Activated CD4-positive, alpha-beta T cell treated with anti-CD3 and anti-CD28 coated beads for 36 hours (primary cell): ENCODE data around the gene TSLP. TPM values are rescaled to one million over a fixed set of nuclear protein-coding genes. Genes with fewer than 3 reads are reported as not detected.
A peak's percentile ranks its signal among the peaks of the same experiment; 100 is the strongest.

ENCODE experiments used
- ATAC-seq: fragments of 200-7000 bp; cut with Tn5 transposase; one replicate; pipeline ENCODE4 v1.10.0; 2021; ENCODE audit warnings: mild to moderate bottlenecking, moderate library complexity
- CTCF ChIA-PET: fragments of 350-600 bp; sonication (Branson Sonifier 250); formaldehyde crosslinking; loops from one replicate; lab custom pipeline; 2021; ENCODE audit warnings: antibody characterized with exemption; lab: Charles Lee
- POLR2A ChIA-PET: fragments of 350-600 bp; sonication (Branson Sonifier 250); formaldehyde crosslinking; loops from one replicate; lab custom pipeline; 2021; ENCODE audit warnings: antibody characterized with exemption, inconsistent platforms; lab: Charles Lee
- DNase-seq: peaks from one replicate; pipeline ENCODE4 v3.0.0-alpha.2; 2020
- H3K27ac Mint-ChIP-seq: one replicate; pipeline ENCODE4 v1.8.0; 2021; ENCODE audit warnings: mixed read lengths
- H3K27me3 Mint-ChIP-seq: one replicate; pipeline ENCODE4 v1.8.0; 2021; ENCODE audit warnings: mixed read lengths
- H3K36me3 Mint-ChIP-seq: one replicate; pipeline ENCODE4 v1.8.0; 2021; ENCODE audit warnings: low read depth, mixed read lengths
- H3K4me1 Mint-ChIP-seq: one replicate; pipeline ENCODE4 v1.8.0; 2021; ENCODE audit warnings: mixed read lengths
- H3K4me3 Mint-ChIP-seq: one replicate; pipeline ENCODE4 v1.8.0; 2021; ENCODE audit warnings: mild to moderate bottlenecking, moderate library complexity, mixed read lengths
- H3K9me3 Mint-ChIP-seq: one replicate; pipeline ENCODE4 v1.8.0; 2021; ENCODE audit warnings: low read depth, mixed read lengths
- intact Hi-C, 2 experiments: fragments of 100-400 bp; cut with DNase I in 1 of 2; cut with micrococcal nuclease in 1 of 2; formaldehyde crosslinking; loops; one replicate each; pipeline versions ENCODE4 v1.14.2 to v1.15.1; 2022 to 2024; cut with DNase I, micrococcal nuclease
- total RNA-seq, 2 experiments: library from RNA; stranded (reverse); gene quantifications; one replicate each; pipeline ENCODE4 v1.2.3, GENCODE V29; 2021

The TSLP gene
- total RNA-seq, 2 experiments from 2014 or later, result 0.54 to 0.85 TPM

- peaks cover 22% of the 10 kb centered on the region for H3K4me1 Mint-ChIP-seq
Measured at GRCh38 chr5:111099058-111099778, 27.7 kb downstream of the TSLP start.

GRCh38 chr5:111106320-111106948, 34.9 kb downstream of the TSLP start:
- Mint-ChIP-seq H3K4me3 (no peak overlapping the region), H3K27ac (peak overlapping the region; percentile 6), H3K27me3 (no peaks in the 10 kb centered on the region), H3K9me3 (no peaks in the 10 kb centered on the region), H3K36me3 (peaks cover 56% of the 10 kb centered on the region), H3K4me1 (peaks cover 6% of the 10 kb centered on the region)
- DNase-seq, result no peak
- ChIA-PET POLR2A (interaction anchor here (0.6 to 0.7 kb wide), 2 partner anchors 8 to 14 kb away, joined by 3 read pairs; partner anchors contain the start of gene WDR36), CTCF (interaction anchor here (1.1 kb wide), 1 partner anchor 8 kb away, joined by 4 read pairs; no protein-coding TSS in a partner anchor)
- ATAC-seq, result no peak
- intact Hi-C loops, result no loop called here

More at GRCh38 chr5:111099058-111099778, 27.7 kb downstream of the TSLP start:
- DNase-seq (no peak), ATAC-seq (no peak)
- ChIA-PET POLR2A (interaction anchor here (0.7 kb wide), 1 partner anchor 194 kb away, joined by 4 read pairs; no protein-coding TSS in a partner anchor), CTCF (interaction anchor here (0.6 kb wide), 1 partner anchor 18 kb away, joined by 4 read pairs; no protein-coding TSS in a partner anchor)
- no peaks in the 10 kb centered on the region for H3K9me3 Mint-ChIP-seq
- no peaks in the 10 kb centered on the region for H3K27me3 Mint-ChIP-seq
- H3K27ac Mint-ChIP-seq, result no peak overlapping the region
- H3K36me3 Mint-ChIP-seq, result peaks cover 58% of the 10 kb centered on the region
- intact Hi-C loops, result loop anchor here in 1 of 2 experiments (10.0 kb wide), 2 partner anchors 1414 to 1694 kb away; partner anchors contain the start of genes MAN2A1 and PJA2
- H3K4me3 Mint-ChIP-seq, result no peak overlapping the region

GRCh38 chr5:111107371-111107770, 35.9 kb downstream of the TSLP start:
- ChIA-PET CTCF (interaction anchor here (1.1 to 1.2 kb wide), 2 partner anchors 13 to 172 kb away, joined by 3 read pairs; no protein-coding TSS in a partner anchor), POLR2A (interaction anchor here (0.6 kb wide), 1 partner anchor 872 kb away, joined by 3 read pairs; no protein-coding TSS in a partner anchor)
- no peaks in the 10 kb centered on the region for H3K27me3 Mint-ChIP-seq
- intact Hi-C loops, result no loop called here
- peaks cover 60% of the 10 kb centered on the region for H3K36me3 Mint-ChIP-seq
- no peaks in the 10 kb centered on the region for H3K9me3 Mint-ChIP-seq
- H3K27ac Mint-ChIP-seq, result no peak overlapping the region
- ATAC-seq (no peak), DNase-seq (no peak)
- peaks cover 6% of the 10 kb centered on the region for H3K4me1 Mint-ChIP-seq
- H3K4me3 Mint-ChIP-seq, result no peak overlapping the region

GRCh38 chr5:111111956-111112355, 40.4 kb downstream of the TSLP start:
- intact Hi-C loops, result no loop called here
- Mint-ChIP-seq H3K4me3 (no peak overlapping the region), H3K27me3 (no peaks in the 10 kb centered on the region), H3K27ac (no peak overlapping the region), H3K4me1 (peaks cover 5% of the 10 kb centered on the region), H3K9me3 (no peaks in the 10 kb centered on the region), H3K36me3 (peaks cover 44% of the 10 kb centered on the region)
- ChIA-PET CTCF (no interaction called here), POLR2A (no interaction called here)
- no peak for ATAC-seq
- DNase-seq, result no peak

- H3K27me3 Mint-ChIP-seq, result no peaks in the 10 kb centered on the region
- no peak for DNase-seq
- ChIA-PET POLR2A (no interaction called here), CTCF (interaction anchor here (1.3 kb wide), 1 partner anchor 45 kb away, joined by 3 read pairs; no protein-coding TSS in a partner anchor)
- ATAC-seq, result no peak
- intact Hi-C loops, result no loop called here
- H3K4me3 Mint-ChIP-seq, result no peak overlapping the region
- H3K27ac Mint-ChIP-seq, result no peak overlapping the region
- H3K36me3 Mint-ChIP-seq, result peaks cover 37% of the 10 kb centered on the region
- peaks cover 12% of the 10 kb centered on the region for H3K4me1 Mint-ChIP-seq
- H3K9me3 Mint-ChIP-seq, result no peaks in the 10 kb centered on the region
Measured at GRCh38 chr5:111113678-111114077, 42.2 kb downstream of the TSLP start.

- Mint-ChIP-seq H3K27me3 (no peaks in the 10 kb centered on the region), H3K4me3 (no peak overlapping the region), H3K4me1 (peaks cover 19% of the 10 kb centered on the region), H3K36me3 (peaks cover 40% of the 10 kb centered on the region), H3K27ac (no peak overlapping the region), H3K9me3 (no peaks in the 10 kb centered on the region)
- CTCF ChIA-PET, result interaction anchor here (1.3 to 1.7 kb wide), 2 partner anchors 10 to 23 kb away, joined by 4 read pairs; partner anchors contain the start of gene WDR36
- no peak for ATAC-seq
- intact Hi-C loops, result no loop called here
- POLR2A ChIA-PET, result no interaction called here
- no peak for DNase-seq
Measured at GRCh38 chr5:111115229-111115628, 43.7 kb downstream of the TSLP start.

GRCh38 chr5:111116550-111116949, 45.0 kb downstream of the TSLP start:
- H3K4me1 Mint-ChIP-seq, result peaks cover 23% of the 10 kb centered on the region
- intact Hi-C loops, result no loop called here
- CTCF ChIA-PET, result interaction anchor here (0.6 kb wide), 1 partner anchor 17 kb away, joined by 4 read pairs; no protein-coding TSS in a partner anchor

GRCh38 chr5:111117136-111117535, 45.6 kb downstream of the TSLP start:
- Mint-ChIP-seq H3K9me3 (no peaks in the 10 kb centered on the region), H3K36me3 (peaks cover 48% of the 10 kb centered on the region), H3K27me3 (no peaks in the 10 kb centered on the region), H3K4me3 (no peak overlapping the region), H3K27ac (no peak overlapping the region), H3K4me1 (peaks cover 23% of the 10 kb centered on the region)
- intact Hi-C loops, result no loop called here
- ATAC-seq, result no peak
- ChIA-PET POLR2A (no interaction called here), CTCF (interaction anchor here (0.6 kb wide), 1 partner anchor 17 kb away, joined by 4 read pairs; no protein-coding TSS in a partner anchor)
- no peak for DNase-seq

More at GRCh38 chr5:111116550-111116949, 45.0 kb downstream of the TSLP start:
- peaks cover 47% of the 10 kb centered on the region for H3K36me3 Mint-ChIP-seq
- POLR2A ChIA-PET, result no interaction called here
- ATAC-seq (no peak), DNase-seq (no peak)
- H3K9me3 Mint-ChIP-seq, result no peaks in the 10 kb centered on the region
- H3K4me3 Mint-ChIP-seq, result no peak overlapping the region
- H3K27me3 Mint-ChIP-seq, result no peaks in the 10 kb centered on the region
- no peak overlapping the region for H3K27ac Mint-ChIP-seq

GRCh38 chr5:111119221-111119620, 47.7 kb downstream of the TSLP start:
- intact Hi-C loops, result no loop called here
- no peak overlapping the region for H3K27ac Mint-ChIP-seq
- H3K4me1 Mint-ChIP-seq, result peaks cover 23% of the 10 kb centered on the region
- peaks cover 44% of the 10 kb centered on the region for H3K36me3 Mint-ChIP-seq
- no peaks in the 10 kb centered on the region for H3K9me3 Mint-ChIP-seq
- DNase-seq, result no peak
- ChIA-PET POLR2A (no interaction called here), CTCF (interaction anchor here (1.5 kb wide), 1 partner anchor 11 kb away, joined by 3 read pairs; no protein-coding TSS in a partner anchor)
- ATAC-seq, result no peak
- no peaks in the 10 kb centered on the region for H3K27me3 Mint-ChIP-seq
- no peak overlapping the region for H3K4me3 Mint-ChIP-seq

GRCh38 chr5:111119856-111120255, 48.3 kb downstream of the TSLP start:
- DNase-seq (no peak), ATAC-seq (peak; percentile 82)
- Mint-ChIP-seq H3K9me3 (no peaks in the 10 kb centered on the region), H3K4me1 (peaks cover 26% of the 10 kb centered on the region), H3K27me3 (no peaks in the 10 kb centered on the region), H3K27ac (no peak overlapping the region), H3K36me3 (peaks cover 46% of the 10 kb centered on the region), H3K4me3 (no peak overlapping the region)
- intact Hi-C loops, result no loop called here
- CTCF ChIA-PET, result interaction anchor here (1.5 kb wide), 1 partner anchor 12 kb away, joined by 3 read pairs; no protein-coding TSS in a partner anchor
- POLR2A ChIA-PET, result no interaction called here

- no peak for DNase-seq
- no peaks in the 10 kb centered on the region for H3K27me3 Mint-ChIP-seq
- no peaks in the 10 kb centered on the region for H3K9me3 Mint-ChIP-seq
- H3K4me1 Mint-ChIP-seq, result peaks cover 25% of the 10 kb centered on the region
- intact Hi-C loops, result no loop called here
- peaks cover 46% of the 10 kb centered on the region for H3K36me3 Mint-ChIP-seq
- CTCF ChIA-PET, result no interaction called here
- H3K27ac Mint-ChIP-seq, result no peak overlapping the region
- ATAC-seq, result no peak
- POLR2A ChIA-PET, result no interaction called here
- H3K4me3 Mint-ChIP-seq, result no peak overlapping the region
Measured at GRCh38 chr5:111120911-111121310, 49.4 kb downstream of the TSLP start.
